A549 (cell line): ENCODE data around the gene GP1BA. TPM values are rescaled to one million over a fixed set of nuclear protein-coding genes. Genes with fewer than 3 reads are reported as not detected.
A peak's percentile ranks its signal among the peaks of the same experiment; 100 is the strongest.

Experiments
- ATAC-seq, 2 experiments: fragments of 200-7000 bp in 1 of 2; fragments of >200 bp in 1 of 2; cut with Nextera tagmentation in 1 of 2; cut with Tn5 transposase in 1 of 2; 3 replicates each; pipeline versions ENCODE4 v1.8.0 to v1.9.1; 2018 to 2020; ENCODE audit warnings: mild to moderate bottlenecking in 1 of 2, moderate library complexity in 1 of 2
- CTCF ChIA-PET: fragments of 300-600 bp; sonication (Branson Sonifier 250); formaldehyde crosslinking; extraction: SDS; loops from one replicate; lab custom pipeline; 2021; ENCODE audit warnings: antibody characterized with exemption, inconsistent platforms; lab: Yijun Ruan, JAX
- POLR2A ChIA-PET: fragments of 350-600 bp; formaldehyde crosslinking; extraction: SDS; loops from one replicate; lab custom pipeline; 2021; ENCODE audit warnings: antibody characterized with exemption, inconsistent platforms; lab: Yijun Ruan, JAX
- DNase-seq, 2 experiments: peaks; one replicate each; pipeline versions ENCODE4 v3.0.0 to v3.0.0-alpha.2; 2011 to 2016; ENCODE audit warnings: low read depth in 1 of 2, low spot score in 1 of 2
- FAIRE-seq: peaks from 2 replicates; lab custom pipeline; 2011; peaks lifted over from hg19 to GRCh38; lab: Jason Lieb, UNC
- H3K27ac ChIP-seq, 2 experiments: fragments of >200 bp; sonication (Bioruptor Twin); formaldehyde crosslinking; 3 replicates each; pipeline ENCODE4 v1.5.1; 2016 to 2017
- H3K4me1 ChIP-seq: fragments of >200 bp; sonication (Bioruptor Twin); formaldehyde crosslinking; 3 replicates; pipeline ENCODE4 v1.6.1; 2016
- H3K4me2 ChIP-seq: fragments of >200 bp; sonication (Bioruptor Twin); formaldehyde crosslinking; 3 replicates; pipeline ENCODE4 v1.6.1; 2016
- H3K4me3 ChIP-seq: fragments of >200 bp; sonication (Bioruptor Twin); formaldehyde crosslinking; 3 replicates; pipeline ENCODE4 v1.5.1; 2016
- H3K9me3 ChIP-seq: fragments of >200 bp; sonication (Bioruptor Twin); formaldehyde crosslinking; 3 replicates; pipeline ENCODE4 v1.6.1; 2016
- BCL3 ChIP-seq: fragments of >200 bp; sonication (Bioruptor Twin); formaldehyde crosslinking; IDR thresholded peaks from 3 replicates; pipeline ENCODE4 v1.6.1; 2016
- BHLHE40 ChIP-seq: IDR thresholded peaks from 2 replicates; pipeline ENCODE4 v1.6.1; 2012; ENCODE audit warnings: low read depth, low read length, inconsistent platforms
- CBX2 ChIP-seq: fragments of 200-600 bp; sonication (generic); IDR thresholded peaks from 2 replicates; pipeline ENCODE4 v1.6.1; 2016; ENCODE audit warnings: low read depth, mild to moderate bottlenecking, borderline replicate concordance
- CEBPB ChIP-seq, 2 experiments: fragments of >200 bp in 1 of 2; sonication (Bioruptor Twin) in 1 of 2; formaldehyde crosslinking in 1 of 2; IDR thresholded peaks; 2 replicates each; pipeline ENCODE4 v1.6.1; 2012 to 2016
- CHD4 ChIP-seq: fragments of 200-600 bp; sonication (generic); IDR thresholded peaks from 2 replicates; pipeline ENCODE4 v1.6.1; 2016; ENCODE audit warnings: antibody characterized with exemption, mild to moderate bottlenecking, borderline replicate concordance
- EHF ChIP-seq: fragments of 250-450 bp; sonication (Bioruptor Pico); IDR thresholded peaks from 2 replicates; pipeline ENCODE4 v1.5.0; 2020; ENCODE audit warnings: mild to moderate bottlenecking
- EHMT2 ChIP-seq: fragments of 200-600 bp; sonication (generic); IDR thresholded peaks from 2 replicates; pipeline ENCODE4 v1.6.1; 2016; ENCODE audit warnings: antibody characterized with exemption, low read depth, mild to moderate bottlenecking, moderate library complexity
- EP300 ChIP-seq, 2 experiments: fragments of >200 bp; sonication (Bioruptor Twin); formaldehyde crosslinking; IDR thresholded peaks; 2 replicates in 1 of 2; 3 replicates in 1 of 2; pipeline ENCODE4 v1.6.1; 2016 to 2017
- FOXS1 ChIP-seq: fragments of 250-450 bp; sonication (Bioruptor Pico); IDR thresholded peaks from 2 replicates; pipeline ENCODE4 v1.5.0; 2020; ENCODE audit warnings: mild to moderate bottlenecking, moderate library complexity
- GATA3 ChIP-seq: IDR thresholded peaks from 2 replicates; pipeline ENCODE4 v1.6.1; 2012; ENCODE audit warnings: borderline replicate concordance
- HDAC2 ChIP-seq: fragments of 200-600 bp; sonication (generic); IDR thresholded peaks from 2 replicates; pipeline ENCODE4 v1.6.1; 2016
- HEYL ChIP-seq: fragments of 250-450 bp; sonication (Bioruptor Pico); IDR thresholded peaks from 2 replicates; pipeline ENCODE4 v1.8.0; 2021; ENCODE audit warnings: mild to moderate bottlenecking, moderate library complexity
- JUN ChIP-seq, 2 experiments: fragments of >200 bp; sonication (Bioruptor Twin); formaldehyde crosslinking; IDR thresholded peaks; 2 replicates in 1 of 2; 3 replicates in 1 of 2; pipeline ENCODE4 v1.6.1; 2016 to 2017
- JUNB ChIP-seq: fragments of >200 bp; sonication (Bioruptor Twin); formaldehyde crosslinking; IDR thresholded peaks from 2 replicates; pipeline ENCODE4 v1.6.1; 2016
- KDM5A ChIP-seq: fragments of 200-600 bp; sonication (generic); IDR thresholded peaks from 2 replicates; pipeline ENCODE4 v1.6.1; 2016; ENCODE audit warnings: antibody characterized with exemption, mild to moderate bottlenecking
- MAFK ChIP-seq: fragments of 450-650 bp; IDR thresholded peaks from 2 replicates; pipeline ENCODE4 v1.6.1; 2014; ENCODE audit not compliant: partially characterized antibody
- MYC ChIP-seq: IDR thresholded peaks from 2 replicates; pipeline ENCODE4 v1.6.1; 2012; ENCODE audit warnings: mild to moderate bottlenecking, inconsistent platforms, low read length, improper control_type of control experiment, borderline replicate concordance
- NFE2L2 ChIP-seq: fragments of 150-350 bp; conservative IDR thresholded peaks from 2 replicates; pipeline ENCODE4 v1.6.1; 2014; ENCODE audit warnings: low read length
- PHF8 ChIP-seq: fragments of 200-600 bp; sonication (generic); IDR thresholded peaks from 2 replicates; pipeline ENCODE4 v1.6.1; 2016; ENCODE audit warnings: low read depth, mild to moderate bottlenecking, antibody characterized with exemption, moderate library complexity, borderline replicate concordance
- POLR2A ChIP-seq: IDR thresholded peaks from 2 replicates; pipeline ENCODE4 v1.6.1; 2012; ENCODE audit warnings: mild to moderate bottlenecking, low read length
- POLR2AphosphoS2 ChIP-seq: conservative IDR thresholded peaks from 2 replicates; pipeline ENCODE4 v1.6.1; 2012; ENCODE audit warnings: low read length, improper control_type of control experiment, inconsistent platforms
- RARB ChIP-seq: fragments of 250-450 bp; sonication (Bioruptor Pico); IDR thresholded peaks from 2 replicates; pipeline ENCODE4 v1.8.0; 2021; ENCODE audit warnings: mild to moderate bottlenecking, moderate library complexity
- RFX5 ChIP-seq: fragments of 450-650 bp; IDR thresholded peaks from 2 replicates; pipeline ENCODE4 v1.7.1; 2014; ENCODE audit warnings: antibody characterized with exemption, mild to moderate bottlenecking, moderate library complexity
- RNF2 ChIP-seq: fragments of 200-600 bp; sonication (generic); IDR thresholded peaks from 2 replicates; pipeline ENCODE4 v1.6.1; 2016; ENCODE audit warnings: low read depth, mild to moderate bottlenecking, antibody characterized with exemption, moderate library complexity, borderline replicate concordance
- SMC3 ChIP-seq: fragments of >200 bp; sonication (Bioruptor Twin); formaldehyde crosslinking; IDR thresholded peaks from 3 replicates; pipeline ENCODE4 v1.6.1; 2018; ENCODE audit warnings: inconsistent platforms
- TFCP2L1 ChIP-seq: fragments of 250-450 bp; sonication (Bioruptor Pico); IDR thresholded peaks from 2 replicates; pipeline ENCODE4 v1.5.0; 2021; ENCODE audit warnings: mild to moderate bottlenecking
- USF2 ChIP-seq: fragments of 450-650 bp; IDR thresholded peaks from 2 replicates; pipeline ENCODE4 v1.6.1; 2014; ENCODE audit warnings: antibody characterized with exemption
- ZC3H11A ChIP-seq: fragments of 450-650 bp; IDR thresholded peaks from 2 replicates; pipeline ENCODE4 v1.6.1; 2014; ENCODE audit warnings: antibody characterized with exemption, mild to moderate bottlenecking
- ZFP36 ChIP-seq: fragments of 450-650 bp; IDR thresholded peaks from 2 replicates; pipeline ENCODE4 v1.6.1; 2014; ENCODE audit warnings: borderline replicate concordance; ENCODE audit not compliant: partially characterized antibody
- ZNF302 ChIP-seq: fragments of 250-450 bp; sonication (Bioruptor Pico); IDR thresholded peaks from 2 replicates; pipeline ENCODE4 v1.9.0; 2021; ENCODE audit warnings: inconsistent platforms, mild to moderate bottlenecking, moderate library complexity
- ZSCAN20 ChIP-seq: fragments of 250-450 bp; sonication (Bioruptor Pico); IDR thresholded peaks from 2 replicates; pipeline ENCODE4 v1.8.0; 2022; ENCODE audit warnings: mild to moderate bottlenecking, moderate library complexity
- WGBS: methylation state at CpG from one replicate; pipeline ENCODE4 v1.1.6; 2017; ENCODE audit errors: missing lambda C conversion rate; 5-methylcytosine and 5-hydroxymethylcytosine counted together
- polyA plus RNA-seq, 4 experiments: library from polyadenylated mRNA; depleted of rRNA in 3 of 4; stranded (reverse); fragments of >200 nt; fragmentation: RNase III in 1 of 4; extraction: RNeasy Plus Mini Kit Qiagen cat#74134 plus additional on column Dnase treatment in 1 of 4; gene quantifications; 2 replicates in 3 of 4; 3 replicates in 1 of 4; pipeline ENCODE4 v1.2.3, GENCODE V29; 2011 to 2017
- TF ChIP-seq, protein P1 (sequence below): fragments of >200 bp; sonication (Bioruptor Twin); formaldehyde crosslinking; IDR thresholded peaks from 3 replicates; pipeline ENCODE4 v1.5.1; 2016
- TF ChIP-seq, protein P2 (sequence below): IDR thresholded peaks from 2 replicates; pipeline ENCODE4 v1.6.1; 2012; ENCODE audit warnings: low read depth, borderline replicate concordance
- TF ChIP-seq, protein P3 (sequence below): IDR thresholded peaks from 2 replicates; pipeline ENCODE4 v1.6.1; 2012

The GP1BA gene
- polyA plus RNA-seq, 2 of the 4 experiments (the other 2 are of a cell fraction): not detected

DNA sequence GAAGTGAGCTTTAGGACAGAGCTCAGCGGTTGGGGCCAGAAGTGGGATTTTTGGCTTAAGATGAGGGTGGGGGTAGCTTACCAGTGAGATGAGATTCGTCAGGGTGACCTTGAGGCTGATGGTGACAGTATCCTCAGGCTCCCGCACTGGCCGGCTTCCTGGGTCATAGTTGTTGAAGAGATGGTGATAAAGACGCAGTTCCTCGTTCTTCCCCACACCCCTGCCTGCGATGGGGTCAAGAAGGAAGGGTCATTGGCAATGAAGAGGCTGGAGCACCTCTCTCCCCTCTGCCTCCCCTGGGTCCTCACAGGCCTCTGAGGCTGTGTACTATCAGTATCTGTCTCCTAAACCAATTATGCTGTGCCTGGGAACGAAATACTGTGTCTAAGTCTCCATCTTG is 29.5 kb upstream of the GP1BA start:
- FAIRE-seq: no peak
- ChIA-PET POLR2A (no interaction called here), CTCF (interaction anchor here (0.7 to 8.2 kb wide), 31 partner anchors 8 to 1533 kb away, joined by 3 to 83 read pairs (median 5); partner anchors contain the start of genes AIPL1, ARRB2, CAMTA2 and RNF167)
- 74% methylated on average over 8 of the region's 8 CpGs for WGBS
- DNase-seq: no peak
- peak; percentile 3 to 4; a peak in 3 of 6 replicates for ATAC-seq
- H3K4me2 ChIP-seq: no peak overlapping the region
- H3K9me3 ChIP-seq: no peaks in the 10 kb centered on the region
- no peak overlapping the region for H3K4me3 ChIP-seq
- no peak overlapping the region for H3K27ac ChIP-seq
- 0 out of 3 replicates have a peak, but pooled peaks cover 5% of the 10 kb centered on the region for H3K4me1 ChIP-seq
- TF ChIP-seq ZFP36: no peak
- no peak for TF ChIP-seq GATA3
- TF ChIP-seq JUN (IDR thresholded peaks at IDR 0.05): no peak
- TF ChIP-seq ZSCAN20 (CRISPR knock-in tag): no peak
- TF ChIP-seq USF2: no peak
- TF ChIP-seq JUNB: no peak
- TF ChIP-seq, protein P1, sequence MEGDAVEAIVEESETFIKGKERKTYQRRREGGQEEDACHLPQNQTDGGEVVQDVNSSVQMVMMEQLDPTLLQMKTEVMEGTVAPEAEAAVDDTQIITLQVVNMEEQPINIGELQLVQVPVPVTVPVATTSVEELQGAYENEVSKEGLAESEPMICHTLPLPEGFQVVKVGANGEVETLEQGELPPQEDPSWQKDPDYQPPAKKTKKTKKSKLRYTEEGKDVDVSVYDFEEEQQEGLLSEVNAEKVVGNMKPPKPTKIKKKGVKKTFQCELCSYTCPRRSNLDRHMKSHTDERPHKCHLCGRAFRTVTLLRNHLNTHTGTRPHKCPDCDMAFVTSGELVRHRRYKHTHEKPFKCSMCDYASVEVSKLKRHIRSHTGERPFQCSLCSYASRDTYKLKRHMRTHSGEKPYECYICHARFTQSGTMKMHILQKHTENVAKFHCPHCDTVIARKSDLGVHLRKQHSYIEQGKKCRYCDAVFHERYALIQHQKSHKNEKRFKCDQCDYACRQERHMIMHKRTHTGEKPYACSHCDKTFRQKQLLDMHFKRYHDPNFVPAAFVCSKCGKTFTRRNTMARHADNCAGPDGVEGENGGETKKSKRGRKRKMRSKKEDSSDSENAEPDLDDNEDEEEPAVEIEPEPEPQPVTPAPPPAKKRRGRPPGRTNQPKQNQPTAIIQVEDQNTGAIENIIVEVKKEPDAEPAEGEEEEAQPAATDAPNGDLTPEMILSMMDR: no peak
- no peak for TF ChIP-seq BCL3
- TF ChIP-seq EHF (CRISPR knock-in tag): no peak
- TF ChIP-seq EHMT2: no peak
- TF ChIP-seq NFE2L2: no peak
- TF ChIP-seq MYC: no peak
- TF ChIP-seq, protein P2, sequence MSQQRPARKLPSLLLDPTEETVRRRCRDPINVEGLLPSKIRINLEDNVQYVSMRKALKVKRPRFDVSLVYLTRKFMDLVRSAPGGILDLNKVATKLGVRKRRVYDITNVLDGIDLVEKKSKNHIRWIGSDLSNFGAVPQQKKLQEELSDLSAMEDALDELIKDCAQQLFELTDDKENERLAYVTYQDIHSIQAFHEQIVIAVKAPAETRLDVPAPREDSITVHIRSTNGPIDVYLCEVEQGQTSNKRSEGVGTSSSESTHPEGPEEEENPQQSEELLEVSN: no peak
- no peak for TF ChIP-seq CEBPB (IDR thresholded peaks at IDR 0.05)
- no peak for TF ChIP-seq RFX5
- TF ChIP-seq HDAC2: no peak
- TF ChIP-seq BHLHE40: no peak

- H3K27ac ChIP-seq: no peak within 1 kb of the TSS
- POLR2A ChIA-PET: interaction anchor here (1.5 kb wide), 1 partner anchor 37 kb away, joined by 3 read pairs; the partner anchor contains the start of genes RNF167 and SLC25A11
- ATAC-seq: peak; percentile 74 to 85
- no peak within 1 kb of the TSS for H3K4me3 ChIP-seq
- CTCF ChIA-PET: interaction anchor here (0.6 to 8.2 kb wide), 45 partner anchors 9 to 1532 kb away, joined by 3 to 83 read pairs (median 4); partner anchors contain the start of genes AIPL1, ARRB2, CAMTA2 and GLTPD2
- H3K9me3 ChIP-seq: no peaks in the 10 kb centered on the region
- peak within 1 kb of the TSS; percentile 19; the same call in 1 of the 3 replicates for H3K4me2 ChIP-seq
- 0 out of 3 replicates have a peak, but pooled peaks cover 5% of the 10 kb centered on the region for H3K4me1 ChIP-seq
- peak; percentile 58 to 89 for DNase-seq
- FAIRE-seq: peak; percentile 96
- 27% methylated on average over 10 of the region's 10 CpGs for WGBS
- TF ChIP-seq SMC3 (peak; percentile 68), ZNF302 (no peak), TFCP2L1 (CRISPR knock-in tag) (no peak), USF2 (no peak), RARB (no peak), ZSCAN20 (CRISPR knock-in tag) (no peak), CHD4 (no peak), HEYL (CRISPR knock-in tag) (no peak), GATA3 (no peak), EP300 (IDR thresholded peaks at IDR 0.05) (no peak), KDM5A (no peak), ZC3H11A (no peak), POLR2A (no peak), FOXS1 (CRISPR knock-in tag) (no peak), POLR2AphosphoS2 (no peak), CBX2 (no peak), RNF2 (no peak), RFX5 (no peak), CEBPB (IDR thresholded peaks at IDR 0.05) (no peak), MAFK (no peak), PHF8 (no peak)
- TF ChIP-seq, protein P3, sequence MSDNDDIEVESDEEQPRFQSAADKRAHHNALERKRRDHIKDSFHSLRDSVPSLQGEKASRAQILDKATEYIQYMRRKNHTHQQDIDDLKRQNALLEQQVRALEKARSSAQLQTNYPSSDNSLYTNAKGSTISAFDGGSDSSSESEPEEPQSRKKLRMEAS: peak; percentile 61; the same call in 1 of the 2 replicates
Observed at GRCh38 chr17:4903051-4903818, 28.8 kb upstream of the GP1BA start, which contains the start of gene CHRNE. Gene CHRNE, minus strand, starts transcription at chr17:4903098. Its CDS starts 35 bp downstream, at chr17:4903063.
